Measurements from ENCODE around the gene KIAA0408. TPM values are rescaled to one million over a fixed set of nuclear protein-coding genes. Genes with fewer than 3 reads are reported as not detected.

KIAA0408 gene
- total RNA-seq, 2 experiments from 2014 or later = 0.44 to 0.46 TPM

DNA sequence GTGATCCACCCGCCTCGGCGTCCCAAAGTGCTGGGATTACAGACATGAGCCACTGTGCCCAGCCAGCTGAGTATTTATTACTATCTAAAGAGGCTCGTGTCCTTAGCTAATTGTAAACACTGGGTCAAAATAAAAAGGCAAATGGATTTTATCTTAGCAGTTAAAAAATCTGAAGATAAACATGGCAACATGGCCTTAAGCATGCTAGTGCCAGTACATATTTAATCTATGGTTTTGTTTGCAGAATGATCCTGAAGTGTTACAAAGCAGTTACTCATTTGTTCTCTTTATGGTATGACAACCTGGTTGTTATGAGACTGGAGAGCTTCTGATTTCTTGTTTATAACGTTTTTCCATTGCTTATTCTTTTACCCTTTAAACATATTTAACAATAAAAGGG lies 3.9 kb upstream of the KIAA0408 start:
- CTCF ChIA-PET (ENCODE audit: unreplicated experiment) = no interaction called here
- no peak for TF ChIP-seq CTCF (conservative IDR thresholded peaks at IDR 0.05; ENCODE audit: low read length)
- TF ChIP-seq EZH2phosphoT487 (IDR thresholded peaks at IDR 0.05; ENCODE audit: borderline replicate concordance, low read depth, low read length) = no peak
- Histone ChIP-seq H2AFZ (ENCODE audit: low read length) (no peak overlapping the region), H3K9me2 (ENCODE audit: insufficient read depth, low read length) (no peaks in the 10 kb centered on the region), H3K36me3 (ENCODE audit: insufficient read depth, low read length) (no peaks in the 10 kb centered on the region), H3K27ac (ENCODE audit: low read depth, low read length, poor library complexity, severe bottlenecking) (no peak overlapping the region), H3K79me2 (ENCODE audit: insufficient read depth, low read depth, low read length) (no peaks in the 10 kb centered on the region), H3K9me3 (ENCODE audit: low read length) (no peaks in the 10 kb centered on the region), H3K4me1 (ENCODE audit: insufficient read depth, low read length, poor library complexity, severe bottlenecking) (no peaks in the 10 kb centered on the region), H3K4me3 (ENCODE audit: low read depth, low read length, poor library complexity, severe bottlenecking) (no peak overlapping the region), H3K4me2 (ENCODE audit: low read length) (no peak overlapping the region), H4K20me1 (ENCODE audit: insufficient read depth, low read length) (no peaks in the 10 kb centered on the region)
- intact Hi-C loops (cut with micrococcal nuclease; ENCODE audit: unreplicated experiment) = no loop called here
- no TSS peak for BruUV-seq (replicated peaks)
- no peak for DNase-seq (ENCODE audit: low spot score)
- POLR2A ChIA-PET = interaction anchor here (0.6 kb wide), 2 partner anchors 122 to 217 kb away, joined by 3 read pairs; no protein-coding TSS in a partner anchor

DNA sequence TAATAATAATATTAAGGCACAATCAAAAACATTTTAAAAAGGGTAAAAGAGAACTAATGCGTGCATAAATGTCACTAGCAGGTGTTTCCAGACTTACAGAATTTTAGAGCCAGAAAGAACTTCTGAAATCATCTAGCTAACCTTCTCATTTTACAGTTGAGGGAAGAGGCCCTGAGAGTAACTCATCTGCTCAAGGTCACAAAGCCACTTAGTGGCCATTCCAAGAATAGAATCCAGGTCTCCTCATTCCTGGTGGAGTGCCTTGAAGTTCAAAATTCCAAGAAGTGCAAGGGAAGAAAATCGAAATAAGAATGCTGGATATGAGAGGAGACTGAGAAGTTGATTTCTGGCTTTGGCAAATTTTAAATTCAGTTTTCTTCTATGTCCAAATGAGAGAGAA lies 3.2 kb upstream of the KIAA0408 start:
- DNase-seq (ENCODE audit: low spot score) = no peak
- Histone ChIP-seq H3K79me2 (ENCODE audit: insufficient read depth, low read depth, low read length) (no peaks in the 10 kb centered on the region), H3K4me3 (ENCODE audit: low read depth, low read length, poor library complexity, severe bottlenecking) (no peak overlapping the region), H3K9me2 (ENCODE audit: insufficient read depth, low read length) (no peaks in the 10 kb centered on the region), H3K9me3 (ENCODE audit: low read length) (no peaks in the 10 kb centered on the region), H3K4me2 (ENCODE audit: low read length) (no peak overlapping the region), H3K36me3 (ENCODE audit: insufficient read depth, low read length) (no peaks in the 10 kb centered on the region), H4K20me1 (ENCODE audit: insufficient read depth, low read length) (no peaks in the 10 kb centered on the region), H3K4me1 (ENCODE audit: insufficient read depth, low read length, poor library complexity, severe bottlenecking) (no peaks in the 10 kb centered on the region), H2AFZ (ENCODE audit: low read length) (no peak overlapping the region), H3K27ac (ENCODE audit: low read depth, low read length, poor library complexity, severe bottlenecking) (no peak overlapping the region)
- TF ChIP-seq EZH2phosphoT487 (IDR thresholded peaks at IDR 0.05; ENCODE audit: borderline replicate concordance, low read depth, low read length) = no peak
- TF ChIP-seq CTCF (conservative IDR thresholded peaks at IDR 0.05; ENCODE audit: low read length) = no peak
- CTCF ChIA-PET (ENCODE audit: unreplicated experiment) = no interaction called here
- no TSS peak for BruUV-seq (replicated peaks)
- intact Hi-C loops (cut with micrococcal nuclease; ENCODE audit: unreplicated experiment) = no loop called here
- POLR2A ChIA-PET = interaction anchor here (0.6 kb wide), 1 partner anchor 217 kb away, joined by 3 read pairs; no protein-coding TSS in a partner anchor

- H3K9me3 ChIP-seq (ENCODE audit: low read length) = no peaks in the 10 kb centered on the region
- ChIA-PET POLR2A (no interaction called here), CTCF (ENCODE audit: unreplicated experiment) (no interaction called here)
- no peaks in the 10 kb centered on the region for H3K36me3 ChIP-seq (ENCODE audit: insufficient read depth, low read length)
- H3K4me2 ChIP-seq (ENCODE audit: low read length) = no peak overlapping the region
- no peak overlapping the region for H3K27ac ChIP-seq (ENCODE audit: low read depth, low read length, poor library complexity, severe bottlenecking)
- H3K9me2 ChIP-seq (ENCODE audit: insufficient read depth, low read length) = no peaks in the 10 kb centered on the region
- H2AFZ ChIP-seq (ENCODE audit: low read length) = no peak overlapping the region
- intact Hi-C loops (cut with micrococcal nuclease; ENCODE audit: unreplicated experiment) = no loop called here
- no peaks in the 10 kb centered on the region for H3K4me1 ChIP-seq (ENCODE audit: insufficient read depth, low read length, poor library complexity, severe bottlenecking)
- H3K79me2 ChIP-seq (ENCODE audit: insufficient read depth, low read depth, low read length) = no peaks in the 10 kb centered on the region
- DNase-seq (ENCODE audit: low spot score) = no peak
- TF ChIP-seq CTCF (conservative IDR thresholded peaks at IDR 0.05; ENCODE audit: low read length) = no peak
- no peak for TF ChIP-seq EZH2phosphoT487 (IDR thresholded peaks at IDR 0.05; ENCODE audit: borderline replicate concordance, low read depth, low read length)
- H3K4me3 ChIP-seq (ENCODE audit: low read depth, low read length, poor library complexity, severe bottlenecking) = no peak overlapping the region
- H4K20me1 ChIP-seq (ENCODE audit: insufficient read depth, low read length) = no peaks in the 10 kb centered on the region
- BruUV-seq (replicated peaks) = no TSS peak
These were observed 1.3 kb upstream of the KIAA0408 start for GRCh38 chr6:127460465-127460864.

All from OCI-LY7 (cell line).